Right lobe of liver (tissue), 6 donors: ENCODE data around the gene SNRNP48. TPM values are rescaled to one million over a fixed set of nuclear protein-coding genes. Genes with fewer than 3 reads are reported as not detected.

Experiments used
- ATAC-seq, 4 donors: fragments of 200-7000 bp; cut with Tn5 transposase; one replicate each; pipeline ENCODE4 v1.9.1; 2020; ENCODE audit warnings: mild to moderate bottlenecking in 4 of 4, moderate library complexity in 4 of 4
- DNase-seq, 3 donors: peaks; one replicate each; pipeline ENCODE4 v3.0.0-alpha.2; 2020
- H3K27ac ChIP-seq, 3 donors: fragments of 200-600 bp; one replicate each; pipeline ENCODE4 v1.8.0; 2022
- H3K27me3 ChIP-seq, 2 donors: fragments of 200-600 bp; one replicate each; pipeline ENCODE4 v1.8.0; 2022
- H3K36me3 ChIP-seq, 4 donors: fragments of 200-600 bp; sonication (generic) in 1 of 4; one replicate each; pipeline versions ENCODE4 v1.5.1 to v1.8.0; 2017 to 2022; ENCODE audit warnings: control low read depth in 1 of 4
- H3K4me1 ChIP-seq, 4 donors: fragments of 200-600 bp; sonication (generic) in 1 of 4; one replicate each; pipeline versions ENCODE4 v1.5.1 to v1.8.0; 2017 to 2022; ENCODE audit warnings: control low read depth in 1 of 4
- H3K4me3 ChIP-seq, 3 donors: fragments of 200-600 bp; one replicate each; pipeline ENCODE4 v1.8.0; 2022
- H3K9me3 ChIP-seq, 4 donors: fragments of 200-600 bp; sonication (generic) in 1 of 4; one replicate each; pipeline versions ENCODE4 v1.5.1 to v1.8.0; 2017 to 2022; ENCODE audit warnings: control low read depth in 1 of 4
- POLR2A ChIP-seq: fragments of 450-650 bp; IDR thresholded peaks from one replicate; pipeline ENCODE4 v1.6.1; 2017; ENCODE audit warnings: antibody characterized with exemption, mild to moderate bottlenecking
- WGBS: methylation state at CpG from one replicate; pipeline ENCODE4 v1.1.6; 2018; ENCODE audit warnings: low coverage, low lambda C conversion rate; ENCODE audit not compliant: insufficient coverage; ENCODE audit errors: missing lambda C conversion rate; 5-methylcytosine and 5-hydroxymethylcytosine counted together
- intact Hi-C, 2 donors: fragments of 100-400 bp; cut with DNase I; formaldehyde crosslinking; loops; one replicate each; pipeline versions ENCODE4 v1.11.2 to v1.14.1; 2022
- total RNA-seq, 6 experiments: library from RNA; depleted of rRNA in 2 of 6; stranded (reverse); fragments of >200 nt in 2 of 6; fragmentation: NEBNext Ultra II Directional in 3 of 6; extraction: Animal tissue kit (Norgen Biotek cat#: 25700) in 3 of 6; gene quantifications; one replicate each; pipeline versions ENCODE4 v1.1.0 to v1.2.4, GENCODE V29; 2016 to 2023
- TF ChIP-seq, protein P1 (sequence below), 4 donors: fragments of 200-600 bp in 3 of 4; fragments of 450-650 bp in 1 of 4; IDR thresholded peaks; one replicate each; pipeline versions ENCODE4 v1.5.1 to v1.8.0; 2016 to 2022; ENCODE audit warnings: antibody characterized with exemption in 4 of 4, mild to moderate bottlenecking in 2 of 4
- donor health status: DM: no; HTN: yes; CAD: no.
- donor health status: DM: no; HTN: no; CAD: no.
- donor health status: DM: no; HTN: no; CAD: no.
- donor health status: DM: no; HTN: yes; CAD: no.
- donor health status: DM: no; HTN: yes; CAD: no.

Gene SNRNP48
- total RNA-seq, 6 experiments from 2014 or later: 4.7 to 13.7 (median 7.0) TPM

DNA sequence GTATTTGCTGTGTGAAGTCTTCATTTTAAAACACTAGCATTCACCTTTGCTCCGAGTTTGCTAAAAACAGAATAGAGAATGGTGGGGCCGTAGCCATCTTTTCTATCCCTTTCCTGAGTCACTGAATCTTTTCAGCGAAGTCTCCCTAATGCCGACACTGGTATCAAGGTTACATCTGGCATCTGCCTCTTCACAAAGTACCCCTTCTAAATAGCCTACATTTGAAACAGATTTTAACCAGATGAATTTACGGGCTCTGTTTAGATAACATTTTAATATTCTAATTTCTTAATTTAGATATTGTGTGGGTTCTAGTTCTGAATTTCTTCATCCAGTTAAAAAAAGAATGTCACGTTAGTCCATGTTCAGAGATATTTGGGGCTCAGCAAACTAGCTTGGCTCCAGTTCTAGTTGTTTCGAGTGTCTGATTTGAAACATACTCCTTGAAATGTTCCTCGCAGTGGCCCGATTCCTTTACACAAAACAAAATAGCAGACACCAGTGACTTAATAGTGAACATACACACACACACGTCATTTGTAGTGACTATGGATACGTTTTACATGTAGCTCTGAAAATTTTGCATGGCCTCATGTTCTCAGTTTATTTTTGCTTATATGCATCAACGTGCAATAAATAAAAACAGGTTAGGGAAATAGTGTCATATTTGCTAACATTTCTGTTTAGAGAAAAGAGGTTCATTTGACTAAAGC lies 33.4 kb upstream of the SNRNP48 start:
- TF ChIP-seq, protein P1, sequence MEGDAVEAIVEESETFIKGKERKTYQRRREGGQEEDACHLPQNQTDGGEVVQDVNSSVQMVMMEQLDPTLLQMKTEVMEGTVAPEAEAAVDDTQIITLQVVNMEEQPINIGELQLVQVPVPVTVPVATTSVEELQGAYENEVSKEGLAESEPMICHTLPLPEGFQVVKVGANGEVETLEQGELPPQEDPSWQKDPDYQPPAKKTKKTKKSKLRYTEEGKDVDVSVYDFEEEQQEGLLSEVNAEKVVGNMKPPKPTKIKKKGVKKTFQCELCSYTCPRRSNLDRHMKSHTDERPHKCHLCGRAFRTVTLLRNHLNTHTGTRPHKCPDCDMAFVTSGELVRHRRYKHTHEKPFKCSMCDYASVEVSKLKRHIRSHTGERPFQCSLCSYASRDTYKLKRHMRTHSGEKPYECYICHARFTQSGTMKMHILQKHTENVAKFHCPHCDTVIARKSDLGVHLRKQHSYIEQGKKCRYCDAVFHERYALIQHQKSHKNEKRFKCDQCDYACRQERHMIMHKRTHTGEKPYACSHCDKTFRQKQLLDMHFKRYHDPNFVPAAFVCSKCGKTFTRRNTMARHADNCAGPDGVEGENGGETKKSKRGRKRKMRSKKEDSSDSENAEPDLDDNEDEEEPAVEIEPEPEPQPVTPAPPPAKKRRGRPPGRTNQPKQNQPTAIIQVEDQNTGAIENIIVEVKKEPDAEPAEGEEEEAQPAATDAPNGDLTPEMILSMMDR (IDR thresholded peaks at IDR 0.05): no peak
- TF ChIP-seq POLR2A: no peak
- WGBS: 86% methylated on average over 12 of the region's 12 CpGs
- H3K27me3 ChIP-seq: no peaks in the 10 kb centered on the region
- H3K9me3 ChIP-seq: no peaks in the 10 kb centered on the region
- no peak overlapping the region for H3K27ac ChIP-seq
- no peak overlapping the region for H3K4me3 ChIP-seq
- intact Hi-C loops: no loop called here
- DNase-seq (no peak), ATAC-seq (no peak)
- H3K36me3 ChIP-seq: peaks cover 0 to 16% (median 4%) of the 10 kb centered on the region in 4 donors
- peaks cover 0 to 30% (median 14%) of the 10 kb centered on the region in 4 donors for H3K4me1 ChIP-seq

DNA sequence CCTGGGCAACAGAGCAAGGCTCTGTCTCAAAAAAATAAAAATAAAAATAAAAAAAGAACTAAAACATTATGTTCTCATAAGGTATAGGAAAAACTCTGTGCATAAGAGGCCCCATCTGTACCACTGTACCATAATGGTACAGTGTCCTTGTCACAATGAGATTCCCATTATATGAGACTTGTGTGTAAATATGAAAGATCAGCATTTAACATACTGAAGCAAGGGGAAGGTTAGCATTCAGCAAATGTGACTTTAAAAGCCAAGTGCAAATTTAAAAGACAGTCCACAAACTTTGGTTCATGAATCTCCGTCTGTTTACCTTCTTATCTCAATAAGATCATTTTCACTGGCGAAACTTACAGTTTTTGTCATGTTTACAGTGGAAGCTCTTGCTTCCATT lies 32.3 kb upstream of the SNRNP48 start:
- no peak for ATAC-seq
- H3K4me3 ChIP-seq: no peak overlapping the region
- intact Hi-C loops: no loop called here
- H3K9me3 ChIP-seq: no peaks in the 10 kb centered on the region
- peaks cover 0 to 35% (median 19%) of the 10 kb centered on the region in 4 donors for H3K4me1 ChIP-seq
- DNase-seq: no peak
- H3K27ac ChIP-seq: no peak overlapping the region
- WGBS: 93% methylated on average over 2 of the region's 2 CpGs
- peaks cover 0 to 16% (median 4%) of the 10 kb centered on the region in 4 donors for H3K36me3 ChIP-seq
- TF ChIP-seq, protein P1 (IDR thresholded peaks at IDR 0.05): no peak
- TF ChIP-seq POLR2A: no peak
- H3K27me3 ChIP-seq: no peaks in the 10 kb centered on the region

DNA sequence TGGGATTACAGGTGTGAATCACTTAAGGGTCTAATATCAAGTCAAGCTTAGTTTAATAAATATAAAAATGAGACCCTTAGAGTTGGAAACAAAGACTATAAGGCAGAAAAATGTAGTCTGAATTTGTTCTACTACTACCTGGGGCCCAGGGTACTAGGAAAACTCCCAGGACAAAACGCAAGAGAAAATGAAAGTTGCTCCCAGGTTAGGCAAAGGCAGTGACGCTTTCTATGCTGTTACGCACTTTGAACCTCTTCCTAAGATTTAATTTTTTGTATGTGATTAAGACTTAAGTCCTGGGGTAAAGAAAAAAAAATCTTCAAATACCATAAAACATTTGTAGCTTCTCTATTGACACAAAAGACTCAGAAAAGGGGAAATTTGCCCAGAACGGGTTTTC lies 31.2 kb upstream of the SNRNP48 start:
- no peak for DNase-seq
- H3K4me3 ChIP-seq: no peak overlapping the region
- peak in 2 of 4 donors; percentile 7 to 12 for ATAC-seq
- H3K27me3 ChIP-seq: no peaks in the 10 kb centered on the region
- 46% methylated on average over 4 of the region's 4 CpGs for WGBS
- no peaks in the 10 kb centered on the region for H3K9me3 ChIP-seq
- intact Hi-C loops: no loop called here
- peak overlapping the region; percentile 1 to 75 (median 34) for H3K27ac ChIP-seq
- TF ChIP-seq, protein P1 (IDR thresholded peaks at IDR 0.05): no peak
- no peak for TF ChIP-seq POLR2A
- peaks cover 0 to 23% (median 7%) of the 10 kb centered on the region in 4 donors for H3K36me3 ChIP-seq
- H3K4me1 ChIP-seq: peaks cover 0 to 29% (median 16%) of the 10 kb centered on the region in 4 donors

DNA sequence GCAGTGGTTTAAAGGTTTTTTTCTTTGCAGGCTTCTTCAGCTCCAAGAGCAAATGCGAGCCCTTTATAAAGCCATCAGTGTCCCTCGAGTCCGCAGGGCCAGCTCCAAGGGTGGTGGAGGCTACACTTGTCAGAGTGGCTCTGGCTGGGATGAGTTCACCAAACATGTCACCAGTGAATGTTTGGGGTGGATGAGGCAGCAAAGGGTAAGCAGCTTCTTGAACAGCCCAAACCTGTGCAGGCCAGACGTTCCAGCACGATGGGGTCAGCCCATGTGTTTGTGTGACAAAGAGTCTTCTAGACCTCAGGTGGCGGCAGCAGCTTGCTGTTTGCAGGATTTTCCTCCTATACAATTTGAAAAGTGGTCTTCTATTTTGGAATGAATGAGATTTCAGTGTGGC lies 30.8 kb upstream of the SNRNP48 start:
- H3K9me3 ChIP-seq: no peaks in the 10 kb centered on the region
- TF ChIP-seq POLR2A: no peak
- TF ChIP-seq, protein P1 (IDR thresholded peaks at IDR 0.05): no peak
- intact Hi-C loops: no loop called here
- peak overlapping the region; percentile 1 to 75 (median 34) for H3K27ac ChIP-seq
- ATAC-seq: no peak
- H3K27me3 ChIP-seq: no peaks in the 10 kb centered on the region
- H3K36me3 ChIP-seq: peaks cover 0 to 28% (median 7%) of the 10 kb centered on the region in 4 donors
- no peak for DNase-seq
- H3K4me1 ChIP-seq: peaks cover 0 to 29% (median 16%) of the 10 kb centered on the region in 4 donors
- 89% methylated on average over 3 of the region's 6 CpGs for WGBS
- no peak overlapping the region for H3K4me3 ChIP-seq
